GM23248 (cell line): ENCODE data around the gene ABI3.

ENCODE experiments used
- EZH2 ChIP-seq: fragments of 200-600 bp; sonication (generic); IDR thresholded peaks from 2 replicates; pipeline ENCODE4 v1.6.1; 2018; ENCODE audit warnings: antibody characterized with exemption, mild to moderate bottlenecking; ENCODE audit not compliant: insufficient read depth, poor library complexity, severe bottlenecking
- EZH2phosphoT487 ChIP-seq: fragments of 200-600 bp; sonication (generic); IDR thresholded peaks from 2 replicates; pipeline ENCODE4 v1.6.1; 2018; ENCODE audit warnings: antibody characterized with exemption, moderate library complexity, mild to moderate bottlenecking, low read depth; ENCODE audit not compliant: insufficient read depth

- TF ChIP-seq EZH2 = no peak
- no peak for TF ChIP-seq EZH2phosphoT487
Observed at GRCh38 chr17:49235896-49236295, 25.4 kb downstream of the ABI3 start.
